Activated gamma-delta T cell treated with anti-CD3 and anti-CD28 coated beads, Interleukin-2, amount 50 U/mL, for 16 hours (primary cell): ENCODE results near the gene CT47C1.

Experiments
- DNase-seq: peaks from one replicate; pipeline ENCODE4 v3.0.0-alpha.2; 2020; ENCODE audit warnings: low read depth

CT47C1 gene

GRCh38 chrX:119073911-119074310 is 1.1 kb downstream of the CT47C1 start:
- DNase-seq, result no peak

GRCh38 chrX:119075270-119076025 is 2.7 kb downstream of the CT47C1 start:
- no peak for DNase-seq

GRCh38 chrX:119082278-119082677 is 9.5 kb downstream of the CT47C1 start:
- no peak for DNase-seq

- DNase-seq, result no peak
Observed at GRCh38 chrX:119084766-119085165, 12.0 kb downstream of the CT47C1 start.

GRCh38 chrX:119087121-119087520 is 14.3 kb downstream of the CT47C1 start:
- no peak for DNase-seq

GRCh38 chrX:119089619-119090018 is 16.8 kb downstream of the CT47C1 start:
- no peak for DNase-seq

GRCh38 chrX:119090627-119091026 is 17.8 kb downstream of the CT47C1 start:
- DNase-seq, result no peak

- no peak for DNase-seq
Observed at GRCh38 chrX:119093991-119094735, 21.4 kb downstream of the CT47C1 start.

- DNase-seq, result no peak
Observed at GRCh38 chrX:119094819-119095218, 22.0 kb downstream of the CT47C1 start.

- DNase-seq, result no peak
Observed at GRCh38 chrX:119095936-119096335, 23.1 kb downstream of the CT47C1 start.

GRCh38 chrX:119101168-119101567 is 28.4 kb downstream of the CT47C1 start:
- no peak for DNase-seq

GRCh38 chrX:119105826-119106225 is 33.0 kb downstream of the CT47C1 start:
- no peak for DNase-seq

GRCh38 chrX:119107206-119107605 is 34.4 kb downstream of the CT47C1 start:
- no peak for DNase-seq

GRCh38 chrX:119118780-119119395 is 46.1 kb downstream of the CT47C1 start:
- peak; percentile 37 for DNase-seq

- DNase-seq, result no peak
Observed at GRCh38 chrX:119121341-119121740, 48.5 kb downstream of the CT47C1 start.
